ENCODE measurements around the gene TAF6. TPM values are rescaled to one million over a fixed set of nuclear protein-coding genes. Genes with fewer than 3 reads are reported as not detected.
A peak's percentile ranks its signal among the peaks of the same experiment; 100 is the strongest.
"Not testable (repeated sequence)": the region's sequence is repeated elsewhere in the genome, so short reads cannot be mapped to it uniquely, and the experiment has no call there.

TAF6 gene
- total RNA-seq, 4 donors from 2014 or later: 37.1 to 74.3 (median 42.1) TPM

DNA sequence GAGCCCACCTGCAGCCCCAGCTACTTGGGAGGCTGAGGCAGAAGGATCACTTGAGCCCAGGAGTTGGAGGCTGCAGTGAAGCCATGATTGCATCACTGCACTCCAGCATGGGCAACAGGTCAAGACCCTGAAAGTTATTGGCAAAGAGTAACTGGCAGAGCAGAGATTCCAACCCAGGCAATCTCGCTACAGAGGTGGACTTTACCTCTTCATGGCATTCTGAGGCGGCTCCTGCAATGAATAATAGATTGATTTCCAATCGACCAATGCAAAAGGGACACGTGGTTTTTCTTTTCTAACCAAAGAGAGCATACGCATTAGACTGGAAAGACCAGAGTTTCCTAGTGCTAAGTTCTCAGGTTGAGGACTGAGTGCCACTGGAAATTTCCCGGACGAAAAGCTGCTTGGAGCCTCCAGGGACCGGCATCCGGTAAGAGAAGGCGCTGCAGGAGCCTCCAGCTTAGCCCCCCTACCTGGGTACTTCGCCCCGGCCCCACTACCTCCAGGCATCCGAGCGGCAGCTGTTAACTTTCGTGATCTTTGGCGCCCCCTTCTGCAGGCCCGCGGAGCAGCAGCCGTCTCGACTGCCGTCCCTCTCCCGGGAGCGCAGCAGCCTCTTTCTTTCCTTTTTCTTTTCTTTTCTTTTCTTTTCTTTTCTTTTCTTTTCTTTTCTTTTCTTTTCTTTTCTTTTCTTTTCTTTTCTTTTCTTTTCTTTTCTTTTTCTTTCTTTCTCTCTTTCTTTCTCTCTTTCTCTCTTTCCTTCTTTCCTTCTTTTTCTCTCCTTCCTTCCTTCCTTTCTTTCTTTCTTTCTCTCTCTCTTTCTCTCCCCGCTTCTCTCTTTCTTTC is 11.7 kb upstream of the TAF6 start:
- DNase-seq (ENCODE audit: low spot score in 2 of 2): peak; percentile 67 to 94

DNA sequence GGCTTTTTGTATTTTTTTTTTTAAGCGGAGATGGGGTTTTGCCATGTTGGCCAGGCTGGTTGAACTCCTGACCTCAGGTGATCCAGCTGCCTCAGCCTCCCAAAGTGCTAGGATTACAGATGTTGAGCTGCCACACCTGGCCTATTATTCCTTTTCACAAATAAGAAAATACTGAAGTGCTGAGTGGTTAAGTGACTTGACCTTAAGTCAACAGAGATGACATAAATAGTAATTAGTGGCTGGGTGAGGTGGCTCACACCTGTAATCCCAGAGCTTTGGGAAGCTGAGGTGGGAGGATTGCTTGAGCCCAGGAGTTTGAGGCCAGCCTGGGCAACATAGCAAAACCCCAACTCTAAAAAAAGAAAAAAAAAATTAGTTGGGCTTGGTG is 11.1 kb upstream of the TAF6 start:
- H3K4me3 ChIP-seq (ENCODE audit: low read depth, poor library complexity, severe bottlenecking); DNase-seq (ENCODE audit: low spot score in 2 of 2): not testable (repeated sequence)
- 87 to 95% methylated on average over 1 of the region's 1 CpG for WGBS, 2 donors
- intact Hi-C loops (cut with DNase I; ENCODE audit: low total_unique reads): loop anchor here (10.0 kb wide), 1 partner anchor 75 kb away; no protein-coding TSS in a partner anchor

More for the DNA sequence above, 11.7 kb upstream of the TAF6 start:
- TF ChIP-seq, protein P1, sequence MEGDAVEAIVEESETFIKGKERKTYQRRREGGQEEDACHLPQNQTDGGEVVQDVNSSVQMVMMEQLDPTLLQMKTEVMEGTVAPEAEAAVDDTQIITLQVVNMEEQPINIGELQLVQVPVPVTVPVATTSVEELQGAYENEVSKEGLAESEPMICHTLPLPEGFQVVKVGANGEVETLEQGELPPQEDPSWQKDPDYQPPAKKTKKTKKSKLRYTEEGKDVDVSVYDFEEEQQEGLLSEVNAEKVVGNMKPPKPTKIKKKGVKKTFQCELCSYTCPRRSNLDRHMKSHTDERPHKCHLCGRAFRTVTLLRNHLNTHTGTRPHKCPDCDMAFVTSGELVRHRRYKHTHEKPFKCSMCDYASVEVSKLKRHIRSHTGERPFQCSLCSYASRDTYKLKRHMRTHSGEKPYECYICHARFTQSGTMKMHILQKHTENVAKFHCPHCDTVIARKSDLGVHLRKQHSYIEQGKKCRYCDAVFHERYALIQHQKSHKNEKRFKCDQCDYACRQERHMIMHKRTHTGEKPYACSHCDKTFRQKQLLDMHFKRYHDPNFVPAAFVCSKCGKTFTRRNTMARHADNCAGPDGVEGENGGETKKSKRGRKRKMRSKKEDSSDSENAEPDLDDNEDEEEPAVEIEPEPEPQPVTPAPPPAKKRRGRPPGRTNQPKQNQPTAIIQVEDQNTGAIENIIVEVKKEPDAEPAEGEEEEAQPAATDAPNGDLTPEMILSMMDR (IDR thresholded peaks at IDR 0.05): peak in 2 of 3 donors; percentile 62 to 94
- no peak for TF ChIP-seq POLR2A (IDR thresholded peaks at IDR 0.05)
- H3K4me3 ChIP-seq (ENCODE audit: low read depth, poor library complexity, severe bottlenecking): no peak overlapping the region
- intact Hi-C loops (cut with DNase I; ENCODE audit: low total_unique reads): loop anchor here (10.0 kb wide), 1 partner anchor 74 kb away; no protein-coding TSS in a partner anchor
- WGBS, 2 donors: 10 to 12% methylated on average over 24 of the region's 24 CpGs

DNA sequence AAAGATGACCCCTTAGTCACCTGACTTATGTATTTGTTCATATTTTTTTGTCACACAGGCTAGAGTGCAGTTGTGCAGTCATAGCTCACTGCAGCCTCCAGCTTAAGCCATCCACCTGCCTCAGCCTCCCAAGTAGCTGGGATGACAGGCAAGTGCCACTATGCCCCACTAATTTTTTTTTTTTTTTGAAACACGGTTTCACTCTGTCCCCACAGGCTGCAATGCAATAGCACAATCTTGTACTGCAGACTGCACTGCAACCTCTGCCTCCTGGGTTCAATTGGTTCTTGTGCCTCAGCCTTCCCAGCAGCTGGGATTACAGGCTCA is 9.4 kb upstream of the TAF6 start:
- WGBS, 2 donors: 54 to 64% methylated on average over 1 of the region's 1 CpG
- H3K4me3 ChIP-seq (ENCODE audit: low read depth, poor library complexity, severe bottlenecking): no peak overlapping the region
- TF ChIP-seq POLR2A (IDR thresholded peaks at IDR 0.05): no peak
- TF ChIP-seq, protein P1 (IDR thresholded peaks at IDR 0.05): no peak
- intact Hi-C loops (cut with DNase I; ENCODE audit: low total_unique reads): no loop called here
- DNase-seq (ENCODE audit: low spot score in 2 of 2): no peak

DNA sequence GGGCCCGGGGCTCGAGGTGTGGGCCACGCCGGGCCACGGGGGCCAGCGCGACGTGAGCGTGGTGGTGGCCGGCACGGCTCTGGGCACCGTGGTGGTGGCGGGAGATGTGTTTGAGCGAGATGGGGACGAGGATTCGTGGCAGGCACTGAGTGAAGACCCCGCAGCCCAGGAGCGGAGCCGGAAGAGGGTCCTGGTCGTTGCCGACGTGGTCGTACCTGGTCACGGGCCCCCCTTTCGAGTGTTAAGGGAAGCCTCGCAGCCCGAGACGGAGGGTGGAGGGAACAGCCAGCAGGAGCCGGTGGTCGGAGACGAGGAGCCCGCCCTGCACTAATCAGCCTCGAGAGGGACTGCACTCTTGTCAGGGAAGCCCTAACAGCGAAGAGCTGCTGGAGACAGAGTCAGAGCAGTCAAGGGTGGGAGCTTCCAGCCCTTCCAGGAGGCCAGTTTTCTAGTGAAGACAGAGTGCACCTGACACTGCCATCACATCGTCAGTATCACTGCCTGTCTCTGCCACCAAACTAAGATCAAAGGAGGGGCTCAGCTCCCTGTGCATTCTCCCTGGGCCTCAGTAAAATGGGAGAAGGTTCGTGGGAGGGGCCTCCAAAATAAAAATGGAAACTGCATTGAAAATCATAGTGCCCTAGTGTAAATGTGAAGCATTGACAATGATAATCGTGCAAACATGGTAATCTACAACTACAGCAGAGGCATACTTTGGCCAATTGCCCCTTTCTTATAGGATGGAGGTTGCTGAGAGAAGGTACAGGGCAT is 8.9 kb upstream of the TAF6 start:
- no peak for DNase-seq (ENCODE audit: low spot score in 2 of 2)
- H3K4me3 ChIP-seq (ENCODE audit: low read depth, poor library complexity, severe bottlenecking): peak overlapping the region; percentile 66
- TF ChIP-seq, protein P1 (IDR thresholded peaks at IDR 0.05): no peak
- no peak for TF ChIP-seq POLR2A (IDR thresholded peaks at IDR 0.05)
- intact Hi-C loops (cut with DNase I; ENCODE audit: low total_unique reads): no loop called here
- WGBS, 2 donors: 3 to 4% methylated on average over 28 to 36 of the region's 37 CpGs

DNA sequence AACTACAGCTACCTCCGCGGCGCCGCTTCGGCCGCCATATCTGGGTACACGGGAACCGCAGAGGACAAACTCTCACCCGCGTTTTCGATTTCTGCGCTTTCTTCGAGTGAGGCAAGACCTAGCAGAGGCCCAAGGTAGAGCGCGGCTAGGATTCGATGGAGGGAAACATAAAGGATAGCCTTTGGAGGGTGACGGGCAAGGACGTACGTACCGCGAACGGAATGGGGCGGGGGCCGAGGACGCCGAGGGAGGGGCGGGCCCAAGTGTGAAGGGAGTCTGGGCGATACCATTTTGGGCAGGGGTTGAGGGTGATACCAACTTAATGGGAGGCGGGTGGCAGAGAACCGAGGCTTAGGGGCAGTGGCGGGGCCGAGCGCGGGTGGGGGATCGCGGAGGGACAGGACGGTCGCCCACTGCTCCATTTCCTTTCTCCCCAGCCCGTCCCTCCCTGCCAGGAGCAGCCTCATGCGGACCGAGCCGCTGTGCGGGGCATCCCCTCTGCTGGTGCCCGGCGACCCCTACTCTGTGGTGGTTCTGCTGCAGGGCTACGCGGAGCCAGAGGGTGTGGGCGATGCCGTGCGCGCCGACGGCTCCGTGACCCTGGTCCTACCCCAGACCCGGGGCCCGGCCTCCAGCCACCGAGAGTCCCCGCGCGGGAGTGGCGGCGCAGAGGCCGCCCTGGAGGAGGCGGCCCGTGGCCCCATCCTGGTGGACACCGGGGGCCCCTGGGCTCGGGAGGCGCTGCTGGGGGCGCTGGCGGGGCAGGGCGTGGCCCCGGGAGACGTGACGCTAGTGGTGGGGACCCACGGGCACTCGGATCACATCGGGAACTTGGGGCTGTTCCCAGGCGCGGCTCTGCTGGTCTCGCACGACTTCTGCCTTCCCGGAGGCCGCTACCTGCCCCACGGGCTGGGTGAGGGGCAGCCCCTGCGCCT is 8.0 kb upstream of the TAF6 start, which contains the start of gene MBLAC1:
MBLAC1 (plus strand) TSS at position 37 of the 935 bp plus-strand sequence; CDS start at position 466, 429 bp downstream.
- 0 to 1% methylated on average over 37 to 69 of the region's 85 CpGs for WGBS, 2 donors
- peak within 1 kb of the TSS; percentile 66 for H3K4me3 ChIP-seq (ENCODE audit: low read depth, poor library complexity, severe bottlenecking)
- peak; percentile 90 to 97 for DNase-seq (ENCODE audit: low spot score in 2 of 2)
- TF ChIP-seq POLR2A (IDR thresholded peaks at IDR 0.05): no peak
- TF ChIP-seq, protein P1 (IDR thresholded peaks at IDR 0.05): no peak
- intact Hi-C loops (cut with DNase I; ENCODE audit: low total_unique reads): no loop called here
